ENCODE results near the gene DLX2. TPM values are rescaled to one million over a fixed set of nuclear protein-coding genes. Genes with fewer than 3 reads are reported as not detected.

The DLX2 gene
- total and polyA plus RNA-seq, 2 of the 13 experiments (the other 11 are each of a cell fraction or from before 2014, with no cell fraction given): 0.07 to 0.15 TPM

DNA sequence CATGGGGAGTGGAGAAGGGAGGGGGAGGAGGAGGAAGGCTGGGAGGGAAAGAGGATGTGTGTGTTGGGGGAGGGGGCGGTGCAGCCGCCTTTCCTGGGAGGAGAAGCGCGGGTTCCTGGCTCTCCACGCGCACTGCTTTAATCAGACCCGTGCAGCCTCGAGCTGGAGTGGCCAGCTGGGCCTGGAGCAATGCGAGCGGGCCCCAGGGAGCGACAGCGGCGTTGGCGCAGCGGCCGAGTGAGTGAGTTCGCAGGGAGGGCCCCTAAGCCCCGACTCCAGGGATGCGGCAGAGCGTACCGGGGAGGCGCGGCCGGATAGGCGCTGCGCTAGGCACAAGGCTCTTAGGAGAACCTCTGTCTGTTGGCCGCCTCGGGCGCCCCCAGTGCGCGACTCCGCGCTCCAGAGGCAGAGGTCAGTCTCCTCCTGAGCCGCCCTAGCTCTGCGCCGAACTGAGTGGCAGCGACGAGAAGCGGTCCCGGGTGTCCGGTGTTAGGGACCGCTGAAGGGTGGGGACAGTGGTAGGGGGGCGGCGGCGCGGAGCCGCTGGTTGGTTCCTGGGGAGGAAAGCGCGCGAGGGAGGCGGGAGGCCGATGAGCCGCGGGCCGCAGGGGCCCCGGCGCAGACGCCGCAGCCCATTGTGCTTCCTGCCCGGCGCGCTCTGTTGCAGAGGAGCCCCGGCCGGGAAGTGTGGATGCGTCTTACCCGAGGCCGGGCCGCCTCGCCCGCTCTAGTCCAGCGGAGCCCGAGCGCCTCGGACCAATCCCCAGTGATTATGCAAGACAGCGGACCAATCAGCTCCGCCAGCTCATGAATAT is 17.8 kb downstream of the DLX2 start (continued):
- TF ChIP-seq KLF16 (CRISPR knock-in tag; IDR thresholded peaks at IDR 0.05) (no peak; a peak in 1 of 4 replicates), ZNF292 (CRISPR knock-in tag; IDR thresholded peaks at IDR 0.05; ENCODE audit: borderline replicate concordance, low read depth) (peak; percentile 69; the same call in 1 of the 2 replicates), PHF21A (CRISPR knock-in tag; IDR thresholded peaks at IDR 0.05) (peak; percentile 88), ZSCAN9 (CRISPR knock-in tag; IDR thresholded peaks at IDR 0.05; ENCODE audit: borderline replicate concordance) (no peak), ZNF234 (CRISPR knock-in tag; conservative IDR thresholded peaks at IDR 0.05) (0 out of 2 replicates have a peak, but pooled peaks have one; percentile 18), ZNF562 (CRISPR knock-in tag; IDR thresholded peaks at IDR 0.05; ENCODE audit: borderline replicate concordance) (no peak; the same call in 1 of the 2 replicates), ESRRA (CRISPR knock-in tag; IDR thresholded peaks at IDR 0.05; ENCODE audit: low read depth) (peak; percentile 51), KMT2A (CRISPR knock-in tag; IDR thresholded peaks at IDR 0.05) (no peak; the same call in none of the 2 replicates), TMF1 (CRISPR knock-in tag; IDR thresholded peaks at IDR 0.05; ENCODE audit: low read depth) (no peak), BRD4 (CRISPR knock-in tag; IDR thresholded peaks at IDR 0.05) (0 out of 2 replicates have a peak, but pooled peaks have one; percentile 44), PPARG (CRISPR knock-in tag; conservative IDR thresholded peaks at IDR 0.05) (0 out of 2 replicates have a peak, but pooled peaks have one; percentile 13), ZNF547 (CRISPR knock-in tag; IDR thresholded peaks at IDR 0.05) (no peak), NCOR1 (IDR thresholded peaks at IDR 0.05; ENCODE audit: borderline replicate concordance, low read length) (no peak)
- TF ChIP-seq, protein P1, sequence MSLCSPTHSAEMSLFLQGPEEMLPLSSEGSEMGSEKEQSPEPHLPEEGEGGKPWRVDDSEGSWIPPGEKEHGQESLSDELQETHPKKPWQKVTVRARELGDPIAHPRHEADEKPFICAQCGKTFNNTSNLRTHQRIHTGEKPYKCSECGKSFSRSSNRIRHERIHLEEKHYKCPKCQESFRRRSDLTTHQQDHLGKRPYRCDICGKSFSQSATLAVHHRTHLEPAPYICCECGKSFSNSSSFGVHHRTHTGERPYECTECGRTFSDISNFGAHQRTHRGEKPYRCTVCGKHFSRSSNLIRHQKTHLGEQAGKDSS (CRISPR knock-in tag; IDR thresholded peaks at IDR 0.05; ENCODE audit: borderline replicate concordance, low read depth): peak; percentile 52; the same call in 1 of the 2 replicates
- TF ChIP-seq, protein P2, sequence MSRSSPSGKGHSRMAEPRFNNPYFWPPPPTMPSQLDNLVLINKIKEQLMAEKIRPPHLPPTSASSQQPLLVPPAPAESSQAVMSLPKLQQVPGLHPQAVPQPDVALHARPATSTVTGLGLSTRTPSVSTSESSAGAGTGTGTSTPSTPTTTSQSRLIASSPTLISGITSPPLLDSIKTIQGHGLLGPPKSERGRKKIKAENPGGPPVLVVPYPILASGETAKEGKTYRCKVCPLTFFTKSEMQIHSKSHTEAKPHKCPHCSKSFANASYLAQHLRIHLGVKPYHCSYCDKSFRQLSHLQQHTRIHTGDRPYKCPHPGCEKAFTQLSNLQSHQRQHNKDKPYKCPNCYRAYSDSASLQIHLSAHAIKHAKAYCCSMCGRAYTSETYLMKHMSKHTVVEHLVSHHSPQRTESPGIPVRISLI (CRISPR knock-in tag; IDR thresholded peaks at IDR 0.05; ENCODE audit: borderline replicate concordance): peak; percentile 40; the same call in 1 of the 2 replicates
- TF ChIP-seq, protein P3, sequence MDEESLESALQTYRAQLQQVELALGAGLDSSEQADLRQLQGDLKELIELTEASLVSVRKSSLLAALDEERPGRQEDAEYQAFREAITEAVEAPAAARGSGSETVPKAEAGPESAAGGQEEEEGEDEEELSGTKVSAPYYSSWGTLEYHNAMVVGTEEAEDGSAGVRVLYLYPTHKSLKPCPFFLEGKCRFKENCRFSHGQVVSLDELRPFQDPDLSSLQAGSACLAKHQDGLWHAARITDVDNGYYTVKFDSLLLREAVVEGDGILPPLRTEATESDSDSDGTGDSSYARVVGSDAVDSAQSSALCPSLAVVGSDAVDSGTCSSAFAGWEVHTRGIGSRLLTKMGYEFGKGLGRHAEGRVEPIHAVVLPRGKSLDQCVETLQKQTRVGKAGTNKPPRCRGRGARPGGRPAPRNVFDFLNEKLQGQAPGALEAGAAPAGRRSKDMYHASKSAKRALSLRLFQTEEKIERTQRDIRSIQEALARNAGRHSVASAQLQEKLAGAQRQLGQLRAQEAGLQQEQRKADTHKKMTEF (CRISPR knock-in tag; IDR thresholded peaks at IDR 0.05): peak; percentile 71; the same call in 1 of the 2 replicates
- TF ChIP-seq, protein P4, sequence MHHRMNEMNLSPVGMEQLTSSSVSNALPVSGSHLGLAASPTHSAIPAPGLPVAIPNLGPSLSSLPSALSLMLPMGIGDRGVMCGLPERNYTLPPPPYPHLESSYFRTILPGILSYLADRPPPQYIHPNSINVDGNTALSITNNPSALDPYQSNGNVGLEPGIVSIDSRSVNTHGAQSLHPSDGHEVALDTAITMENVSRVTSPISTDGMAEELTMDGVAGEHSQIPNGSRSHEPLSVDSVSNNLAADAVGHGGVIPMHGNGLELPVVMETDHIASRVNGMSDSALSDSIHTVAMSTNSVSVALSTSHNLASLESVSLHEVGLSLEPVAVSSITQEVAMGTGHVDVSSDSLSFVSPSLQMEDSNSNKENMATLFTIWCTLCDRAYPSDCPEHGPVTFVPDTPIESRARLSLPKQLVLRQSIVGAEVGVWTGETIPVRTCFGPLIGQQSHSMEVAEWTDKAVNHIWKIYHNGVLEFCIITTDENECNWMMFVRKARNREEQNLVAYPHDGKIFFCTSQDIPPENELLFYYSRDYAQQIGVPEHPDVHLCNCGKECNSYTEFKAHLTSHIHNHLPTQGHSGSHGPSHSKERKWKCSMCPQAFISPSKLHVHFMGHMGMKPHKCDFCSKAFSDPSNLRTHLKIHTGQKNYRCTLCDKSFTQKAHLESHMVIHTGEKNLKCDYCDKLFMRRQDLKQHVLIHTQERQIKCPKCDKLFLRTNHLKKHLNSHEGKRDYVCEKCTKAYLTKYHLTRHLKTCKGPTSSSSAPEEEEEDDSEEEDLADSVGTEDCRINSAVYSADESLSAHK (CRISPR knock-in tag; IDR thresholded peaks at IDR 0.05; ENCODE audit: borderline replicate concordance): no peak
- TF ChIP-seq, protein P5, sequence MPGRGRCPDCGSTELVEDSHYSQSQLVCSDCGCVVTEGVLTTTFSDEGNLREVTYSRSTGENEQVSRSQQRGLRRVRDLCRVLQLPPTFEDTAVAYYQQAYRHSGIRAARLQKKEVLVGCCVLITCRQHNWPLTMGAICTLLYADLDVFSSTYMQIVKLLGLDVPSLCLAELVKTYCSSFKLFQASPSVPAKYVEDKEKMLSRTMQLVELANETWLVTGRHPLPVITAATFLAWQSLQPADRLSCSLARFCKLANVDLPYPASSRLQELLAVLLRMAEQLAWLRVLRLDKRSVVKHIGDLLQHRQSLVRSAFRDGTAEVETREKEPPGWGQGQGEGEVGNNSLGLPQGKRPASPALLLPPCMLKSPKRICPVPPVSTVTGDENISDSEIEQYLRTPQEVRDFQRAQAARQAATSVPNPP (CRISPR knock-in tag; IDR thresholded peaks at IDR 0.05): no peak
- TF ChIP-seq, protein P6, sequence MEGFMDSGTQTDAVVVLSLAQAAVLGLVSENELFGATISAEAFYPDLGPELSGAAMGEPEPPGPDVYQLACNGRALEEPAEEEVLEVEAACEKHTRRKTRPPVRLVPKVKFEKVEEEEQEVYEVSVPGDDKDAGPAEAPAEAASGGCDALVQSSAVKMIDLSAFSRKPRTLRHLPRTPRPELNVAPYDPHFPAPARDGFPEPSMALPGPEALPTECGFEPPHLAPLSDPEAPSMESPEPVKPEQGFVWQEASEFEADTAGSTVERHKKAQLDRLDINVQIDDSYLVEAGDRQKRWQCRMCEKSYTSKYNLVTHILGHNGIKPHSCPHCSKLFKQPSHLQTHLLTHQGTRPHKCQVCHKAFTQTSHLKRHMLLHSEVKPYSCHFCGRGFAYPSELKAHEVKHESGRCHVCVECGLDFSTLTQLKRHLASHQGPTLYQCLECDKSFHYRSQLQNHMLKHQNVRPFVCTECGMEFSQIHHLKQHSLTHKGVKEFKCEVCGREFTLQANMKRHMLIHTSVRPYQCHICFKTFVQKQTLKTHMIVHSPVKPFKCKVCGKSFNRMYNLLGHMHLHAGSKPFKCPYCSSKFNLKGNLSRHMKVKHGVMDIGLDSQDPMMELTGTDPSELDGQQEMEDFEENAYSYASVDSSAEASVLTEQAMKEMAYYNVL (CRISPR knock-in tag; IDR thresholded peaks at IDR 0.05; ENCODE audit: borderline replicate concordance): peak; percentile 81; the same call in 1 of the 2 replicates
